ENCODE measurements around the gene NRCAM.

The NRCAM gene

GRCh38 chr7:108135446-108136190 lies 320.6 kb downstream of the NRCAM start:
- no peak for DNase-seq (ENCODE audit: low read depth in 1 of 2, low spot score in 1 of 2)

- no peak for DNase-seq (ENCODE audit: low read depth in 1 of 2, low spot score in 1 of 2)
These were observed 321.8 kb downstream of the NRCAM start for GRCh38 chr7:108134486-108134885.

- no peak for DNase-seq (ENCODE audit: low read depth in 1 of 2, low spot score in 1 of 2)
These were observed 323.5 kb downstream of the NRCAM start for GRCh38 chr7:108132551-108133265.

- DNase-seq (ENCODE audit: low read depth in 1 of 2, low spot score in 1 of 2): no peak
These were observed 326.0 kb downstream of the NRCAM start, which contains the start of gene LAMB4 for GRCh38 chr7:108130261-108130660. Gene LAMB4 (minus strand): TSS chr7:108130361. CDS start chr7:108123164, 7,197 bp downstream.

GRCh38 chr7:108129018-108129965 lies 326.9 kb downstream of the NRCAM start:
- no peak for DNase-seq (ENCODE audit: low read depth in 1 of 2, low spot score in 1 of 2)

- DNase-seq (ENCODE audit: low read depth in 1 of 2, low spot score in 1 of 2): no peak
These were observed 327.7 kb downstream of the NRCAM start for GRCh38 chr7:108128514-108128913.

DNA sequence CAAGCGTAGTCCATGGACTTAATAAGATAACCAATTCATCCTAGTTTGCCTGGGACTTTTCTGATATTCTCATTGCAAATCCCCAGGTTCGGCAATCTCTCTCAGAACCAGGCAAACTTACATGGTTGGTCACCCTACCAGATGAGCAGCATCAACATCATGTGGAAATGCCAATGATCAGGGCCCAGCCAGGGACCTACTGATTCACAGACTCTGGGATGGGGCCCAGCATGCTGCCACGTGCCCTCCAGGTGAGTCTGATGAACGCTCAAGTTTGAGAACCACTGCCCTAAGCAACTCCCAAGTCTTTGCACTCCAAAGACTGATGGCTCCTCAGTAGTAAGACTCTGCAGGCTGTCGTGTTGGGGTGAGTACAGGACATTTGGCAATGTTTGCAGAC lies 328.8 kb downstream of the NRCAM start:
- no peak for DNase-seq (ENCODE audit: low read depth in 1 of 2, low spot score in 1 of 2)

DNA sequence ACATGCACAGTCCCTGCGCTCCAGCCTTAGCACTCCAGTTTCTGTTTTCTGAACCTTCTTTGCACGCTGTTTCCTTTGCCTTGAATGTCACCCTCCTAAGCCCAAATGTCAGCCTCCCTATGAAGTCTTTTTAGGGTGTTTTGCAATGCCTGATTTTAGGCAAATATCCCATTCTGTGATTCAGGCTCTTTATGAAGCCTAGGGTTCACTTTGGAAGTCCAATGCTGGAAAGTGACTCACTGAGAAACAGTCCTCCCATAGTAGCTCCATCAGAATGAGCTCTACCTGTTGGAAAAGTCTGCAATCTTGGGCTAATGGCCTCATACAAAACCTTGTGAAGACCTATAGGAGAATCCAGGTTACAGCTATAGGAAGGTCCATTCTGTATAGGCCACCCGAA lies 331.4 kb downstream of the NRCAM start:
- no peak for DNase-seq (ENCODE audit: low read depth in 1 of 2, low spot score in 1 of 2)

DNA sequence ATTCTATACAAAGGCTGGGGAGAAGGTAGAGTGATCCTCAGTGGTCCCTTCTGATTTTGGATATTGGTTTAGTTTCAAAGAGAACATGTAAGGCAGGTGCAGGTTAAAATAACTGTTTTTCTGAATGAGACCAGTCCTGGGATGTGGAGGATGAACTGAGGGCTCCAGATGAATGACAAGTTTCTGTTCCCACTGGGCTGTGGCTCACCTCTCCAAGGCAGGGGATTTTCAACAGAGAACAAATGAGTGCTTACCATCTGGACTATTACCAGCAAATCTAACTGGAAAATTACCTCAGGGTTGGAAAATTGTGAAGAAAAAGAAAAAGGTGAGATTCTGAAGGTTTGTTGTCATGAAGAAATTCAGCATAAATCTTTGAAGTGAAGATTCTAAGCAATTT lies 334.1 kb downstream of the NRCAM start:
- no peak for DNase-seq (ENCODE audit: low read depth in 1 of 2, low spot score in 1 of 2)

DNA sequence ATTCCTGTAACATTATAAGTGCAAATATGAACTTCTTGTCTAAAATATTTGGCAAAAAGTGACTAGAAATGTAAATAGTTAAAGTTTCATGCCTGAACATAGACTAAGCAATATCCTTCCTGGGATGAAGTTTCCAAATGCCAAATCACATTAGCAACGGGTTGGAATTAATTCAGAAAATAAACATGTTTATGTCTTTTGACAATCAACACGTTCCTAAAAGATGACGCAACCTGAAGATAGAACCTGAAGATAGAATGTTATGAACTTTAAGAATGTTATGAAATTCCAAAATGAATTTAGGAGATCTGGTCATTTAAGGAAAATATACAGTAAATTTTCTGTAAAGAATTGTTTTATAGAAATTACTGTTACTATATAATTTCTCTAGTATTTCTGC lies 335.3 kb downstream of the NRCAM start:
- no peak for DNase-seq (ENCODE audit: low read depth in 1 of 2, low spot score in 1 of 2)

DNA sequence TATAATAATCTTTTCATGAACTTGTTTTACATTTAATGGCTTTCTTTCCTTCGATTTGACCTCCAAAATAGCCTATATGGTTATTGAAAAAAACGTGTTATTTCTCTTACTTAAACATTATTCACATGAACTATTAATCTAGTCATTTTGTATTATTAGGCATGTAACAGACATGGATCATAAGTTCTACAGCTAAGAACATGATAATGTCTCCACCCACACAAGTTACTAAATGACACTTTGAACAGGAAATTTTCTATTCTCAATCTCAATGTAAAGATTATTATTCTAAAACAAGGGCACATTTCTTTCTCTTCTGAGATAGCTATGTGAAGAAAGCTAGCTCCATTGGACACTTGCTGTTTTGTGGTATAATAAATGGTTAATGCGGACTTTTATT lies 336.0 kb downstream of the NRCAM start:
- no peak for DNase-seq (ENCODE audit: low read depth in 1 of 2, low spot score in 1 of 2)

GRCh38 chr7:108118959-108119358 lies 337.3 kb downstream of the NRCAM start:
- no peak for DNase-seq (ENCODE audit: low read depth in 1 of 2, low spot score in 1 of 2)

GRCh38 chr7:108114117-108114841 lies 342.0 kb downstream of the NRCAM start:
- no peak for DNase-seq (ENCODE audit: low read depth in 1 of 2, low spot score in 1 of 2)

DNA sequence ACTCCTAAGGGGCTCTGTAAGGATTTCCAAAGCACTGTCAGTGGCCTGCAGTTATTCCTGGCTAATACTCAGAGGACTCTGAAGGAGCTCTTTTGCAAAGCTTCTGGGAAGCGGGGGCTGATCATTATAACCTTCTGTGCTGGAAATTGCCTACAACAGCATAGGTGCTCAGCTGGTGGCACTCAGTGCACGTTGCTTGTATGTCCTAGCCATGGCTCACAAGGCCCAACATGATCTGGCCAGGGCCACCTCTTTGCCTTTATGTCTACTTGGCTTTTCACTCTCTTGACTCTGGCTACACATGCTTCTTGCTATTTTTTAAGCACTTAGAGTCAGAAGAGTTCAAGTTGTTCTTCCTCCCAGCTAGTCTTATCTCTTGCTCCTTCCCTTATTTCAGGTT lies 343.6 kb downstream of the NRCAM start:
- no peak for DNase-seq (ENCODE audit: low read depth in 1 of 2, low spot score in 1 of 2)

DNA sequence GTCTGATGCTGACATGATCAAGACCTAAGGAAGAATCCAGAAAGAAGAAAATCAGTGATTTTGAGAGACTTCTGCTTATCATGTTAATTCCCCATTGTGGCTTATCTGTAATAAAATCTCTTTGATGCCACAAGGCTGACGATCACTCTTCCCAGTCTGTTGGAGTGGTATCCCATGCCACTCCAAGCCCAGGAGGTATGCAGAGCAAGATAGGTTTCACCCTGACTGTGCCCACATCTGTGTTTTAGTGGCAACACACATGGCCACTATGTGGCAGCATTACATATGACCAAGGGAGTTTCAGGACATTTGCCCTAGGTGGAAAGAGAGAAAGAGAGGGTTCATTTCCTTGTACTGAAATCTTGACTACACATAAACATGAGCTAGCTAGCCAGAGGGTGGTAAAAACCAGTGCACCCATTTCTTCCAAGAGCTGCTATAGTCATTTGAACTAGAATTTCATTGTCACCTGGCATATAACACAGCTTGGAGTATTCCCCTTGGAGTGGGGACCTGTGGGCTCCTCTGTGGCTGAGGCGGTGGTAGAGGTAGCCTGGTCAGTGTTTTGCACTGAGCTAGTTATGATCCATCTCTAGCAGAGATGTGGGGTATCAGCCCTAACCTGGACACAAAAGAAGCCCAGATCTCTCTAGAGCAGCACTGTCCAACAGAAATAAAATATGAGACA lies 346.9 kb downstream of the NRCAM start:
- no peak for DNase-seq (ENCODE audit: low read depth in 1 of 2, low spot score in 1 of 2)

- DNase-seq (ENCODE audit: low read depth in 1 of 2, low spot score in 1 of 2): no peak
These were observed 348.1 kb downstream of the NRCAM start for GRCh38 chr7:108108131-108108530.

- no peak for DNase-seq (ENCODE audit: low read depth in 1 of 2, low spot score in 1 of 2)
These were observed 351.9 kb downstream of the NRCAM start for GRCh38 chr7:108104324-108104723.

- no peak for DNase-seq (ENCODE audit: low read depth in 1 of 2, low spot score in 1 of 2)
These were observed 352.5 kb downstream of the NRCAM start for GRCh38 chr7:108103558-108104298.

- DNase-seq (ENCODE audit: low read depth in 1 of 2, low spot score in 1 of 2): no peak
These were observed 353.4 kb downstream of the NRCAM start for GRCh38 chr7:108102671-108103312.
